GM12878 (cell line): Measurements from ENCODE around the gene POLG. TPM values are rescaled to one million over a fixed set of nuclear protein-coding genes. Genes with fewer than 3 reads are reported as not detected.

Experiments used
- ATAC-seq: fragments of 200-7000 bp; cut with Tn5 transposase; 3 replicates; pipeline ENCODE4 v1.9.1; 2020; ENCODE audit warnings: mild to moderate bottlenecking, moderate library complexity
- BruUV-seq: library from RNA; stranded (reverse); fragments of 400-500 nt; replicated peaks from 2 replicates; lab custom pipeline; 2021; lab: Mats Ljungman, UMichigan
- CTCF ChIA-PET: fragments of 300-600 bp; sonication (Branson Sonifier 250); formaldehyde crosslinking; extraction: SDS; loops from one replicate; lab custom pipeline; 2021; ENCODE audit warnings: inconsistent platforms; lab: Yijun Ruan, JAX
- POLR2A ChIA-PET: fragments of 350-600 bp; formaldehyde crosslinking; extraction: SDS; loops from one replicate; lab custom pipeline; 2021; ENCODE audit warnings: inconsistent platforms; lab: Charles Lee
- RAD21 ChIA-PET: fragments of 300-600 bp; sonication (Branson Sonifier 250); formaldehyde crosslinking; loops from one replicate; lab custom pipeline; 2023; ENCODE audit warnings: antibody characterized with exemption; ENCODE audit not compliant: unreplicated experiment; lab: Charles Lee
- SMC1A ChIA-PET: fragments of 300-600 bp; sonication (Branson Sonifier 250); formaldehyde crosslinking; loops from one replicate; lab custom pipeline; 2023; ENCODE audit not compliant: unreplicated experiment, uncharacterized antibody; lab: Charles Lee
- DNase-seq: peaks from one replicate; pipeline ENCODE4 v3.0.0-alpha.2; 2011; ENCODE audit warnings: low read depth, low spot score
- FAIRE-seq: peaks from 3 replicates; lab custom pipeline; 2011; peaks lifted over from hg19 to GRCh38; lab: Jason Lieb, UNC
- H2AFZ ChIP-seq: 2 replicates; pipeline ENCODE4 v1.6.0; 2011; ENCODE audit warnings: low read depth, low read length, control low read depth; ENCODE audit not compliant: control insufficient read depth
- H3K27ac ChIP-seq: 2 replicates; pipeline ENCODE4 v1.5.1; 2011; ENCODE audit warnings: control low read depth; ENCODE audit not compliant: control insufficient read depth, insufficient read depth
- H3K27me3 ChIP-seq, 2 experiments: replicated peaks in 1 of 2; 2 replicates each; pipeline versions ENCODE4 v1.6.0 to v1.6.1; 2011; ENCODE audit warnings: low read length in 1 of 2; ENCODE audit not compliant: control insufficient read depth in 2 of 2, insufficient read depth in 2 of 2
- H3K36me3 ChIP-seq, 2 experiments: 2 replicates each; pipeline ENCODE4 v1.5.1; 2011; ENCODE audit warnings: low read length in 1 of 2; ENCODE audit not compliant: control insufficient read depth in 2 of 2, insufficient read depth in 2 of 2
- H3K4me1 ChIP-seq: 2 replicates; pipeline ENCODE4 v1.6.1; 2011; ENCODE audit warnings: mild to moderate bottlenecking, low read length, moderate library complexity, mixed read lengths; ENCODE audit not compliant: control insufficient read depth, insufficient read depth
- H3K4me2 ChIP-seq: 2 replicates; pipeline ENCODE4 v1.6.0; 2011; ENCODE audit warnings: control low read depth; ENCODE audit not compliant: control insufficient read depth, insufficient read depth
- H3K4me3 ChIP-seq: fragments of 200-600 bp; sonication (generic); 2 replicates; pipeline ENCODE4 v1.5.1; 2016
- H3K79me2 ChIP-seq: 2 replicates; pipeline ENCODE4 v1.6.0; 2011; ENCODE audit warnings: low read length; ENCODE audit not compliant: control insufficient read depth, insufficient read depth
- H3K9ac ChIP-seq: 2 replicates; pipeline ENCODE4 v1.8.0; 2011; ENCODE audit warnings: low read length, control low read depth, mixed read lengths; ENCODE audit not compliant: control insufficient read depth, insufficient read depth
- H3K9me3 ChIP-seq: replicated peaks from 3 replicates; pipeline ENCODE4 v1.5.1; 2011; ENCODE audit warnings: mild to moderate bottlenecking, low read length; ENCODE audit not compliant: control insufficient read depth, insufficient read depth
- H4K20me1 ChIP-seq: 2 replicates; pipeline ENCODE4 v1.6.0; 2011; ENCODE audit not compliant: control insufficient read depth, insufficient read depth
- ATF7 ChIP-seq: fragments of 450-650 bp; IDR thresholded peaks from 2 replicates; pipeline ENCODE4 v1.6.1; 2016; ENCODE audit warnings: low read depth, mild to moderate bottlenecking
- MAX ChIP-seq: IDR thresholded peaks from 2 replicates; pipeline ENCODE4 v1.6.1; 2012; ENCODE audit warnings: low read depth, low read length, improper control_type of control experiment
- NFXL1 ChIP-seq: fragments of 450-650 bp; IDR thresholded peaks from 2 replicates; pipeline ENCODE4 v1.6.1; 2017; ENCODE audit warnings: antibody characterized with exemption, mild to moderate bottlenecking, borderline replicate concordance
- ZSCAN29 ChIP-seq: fragments of 450-650 bp; IDR thresholded peaks from 2 replicates; pipeline ENCODE4 v1.6.1; 2017; ENCODE audit warnings: mild to moderate bottlenecking, moderate library complexity
- WGBS: methylation state at CpG from one replicate; pipeline ENCODE4 v1.1.6; 2016; ENCODE audit warnings: low lambda C conversion rate; ENCODE audit not compliant: insufficient replicate concordance, insufficient coverage; ENCODE audit errors: missing lambda C conversion rate; 5-methylcytosine and 5-hydroxymethylcytosine counted together
- in situ Hi-C: fragments of 300-500 bp; cut with MboI; formaldehyde crosslinking; loops from 9 replicates; pipeline ENCODE4 v1.14.3; 2018; ENCODE audit warnings: mixed read lengths
- intact Hi-C: fragments of 100-400 bp; cut with micrococcal nuclease; formaldehyde crosslinking; loops from one replicate; pipeline ENCODE4 v1.14.2; 2022; ENCODE audit not compliant: unreplicated experiment
- polyA plus RNA-seq, 11 experiments: library from polyadenylated mRNA; depleted of rRNA in 4 of 11; unstranded in 6 of 11; stranded (reverse) in 5 of 11; fragments of >200 nt; fragmentation: Nextera tagmentation in 4 of 11; fragmentation: Illumina TruSeq in 1 of 11; extraction: Ambion mirVana in 4 of 11; extraction: Trizol in 1 of 11; gene quantifications; 1 replicate in 1 of 11; 2 replicates in 10 of 11; pipeline versions ENCODE4 v1.2.1 to v1.2.3, GENCODE V29; 2011 to 2016; ENCODE audit warnings: inconsistent platforms in 2 of 11, missing spikeins in 2 of 11, low read depth in 1 of 11
- total RNA-seq, 4 experiments: library from RNA; depleted of rRNA in 3 of 4; stranded (reverse); fragments of >200 nt in 3 of 4; fragmentation: Illumina TruSeq in 1 of 4; extraction: Trizol in 1 of 4; gene quantifications; 2 replicates each; pipeline versions ENCODE4 v1.2.1 to v1.2.3, GENCODE V29; 2013 to 2021

The POLG gene
- total and polyA plus RNA-seq, 10 of the 15 experiments (the other 5 are each of a cell fraction or from before 2014, with no cell fraction given), result 14.8 to 71.1 (median 33.0) TPM

GRCh38 chr15:89381888-89382686 lies 47.5 kb upstream of the POLG start:
- no peak for FAIRE-seq
- no peak for TF ChIP-seq ZSCAN29
- TF ChIP-seq ATF7, result no peak
- no peak overlapping the region for H2AFZ ChIP-seq
- H3K4me1 ChIP-seq, result no peaks in the 10 kb centered on the region
- intact Hi-C loops, result no loop called here
- no peak overlapping the region for H3K27ac ChIP-seq
- no peak overlapping the region for H3K4me3 ChIP-seq
- H3K4me2 ChIP-seq, result no peak overlapping the region
- RAD21 ChIA-PET, result interaction anchor here (1.1 kb wide), 1 partner anchor 23 kb away, joined by 3 read pairs; no protein-coding TSS in a partner anchor
- H3K9me3 ChIP-seq, result no peaks in the 10 kb centered on the region; the same call in 2 of the 3 replicates
- no TSS peak for BruUV-seq
- 42% methylated on average over 11 of the region's 11 CpGs for WGBS
- H4K20me1 ChIP-seq, result no peaks in the 10 kb centered on the region
- in situ Hi-C loops, result no loop called here
- no peaks in the 10 kb centered on the region for H3K36me3 ChIP-seq
- no peaks in the 10 kb centered on the region for H3K79me2 ChIP-seq
- DNase-seq, result no peak
- POLR2A ChIA-PET, result no interaction called here
- H3K9ac ChIP-seq, result no peak overlapping the region
- peaks cover 17 to 18% of the 10 kb centered on the region in 2 experiments for H3K27me3 ChIP-seq
- CTCF ChIA-PET, result interaction anchor here (0.5 to 3.3 kb wide), 2 partner anchors 24 to 94 kb away, joined by 3 to 12 read pairs; no protein-coding TSS in a partner anchor
- SMC1A ChIA-PET, result no interaction called here
- ATAC-seq, result no peak

- no peak for FAIRE-seq
- ChIA-PET CTCF (interaction anchor here (3.3 kb wide), 1 partner anchor 23 kb away, joined by 12 read pairs; no protein-coding TSS in a partner anchor), RAD21 (no interaction called here), SMC1A (no interaction called here), POLR2A (no interaction called here)
- Histone ChIP-seq H3K9ac (no peak overlapping the region), H3K4me2 (no peak overlapping the region), H3K9me3 (no peaks in the 10 kb centered on the region; the same call in 2 of the 3 replicates), H2AFZ (no peak overlapping the region), H3K4me3 (no peak overlapping the region), H3K36me3 (no peaks in the 10 kb centered on the region), H3K79me2 (no peaks in the 10 kb centered on the region), H4K20me1 (no peaks in the 10 kb centered on the region), H3K27me3 (peaks cover 19 to 23% of the 10 kb centered on the region in 2 experiments), H3K27ac (no peak overlapping the region), H3K4me1 (no peaks in the 10 kb centered on the region)
- intact Hi-C loops, result no loop called here
- no TSS peak for BruUV-seq
- DNase-seq, result no peak
- in situ Hi-C loops, result no loop called here
- 28% methylated on average over 3 of the region's 3 CpGs for WGBS
- ATAC-seq, result no peak
- no peak for TF ChIP-seq MAX
- TF ChIP-seq NFXL1, result no peak
Measured at GRCh38 chr15:89381331-89381730, 46.7 kb upstream of the POLG start.
